ENCODE results near the gene DGKI. TPM values are rescaled to one million over a fixed set of nuclear protein-coding genes. Genes with fewer than 3 reads are reported as not detected.
A peak's percentile ranks its signal among the peaks of the same experiment; 100 is the strongest.

DGKI gene
- total RNA-seq, 4 donors from 2014 or later: 0.64 to 1.2 (median 1.00) TPM; not detected in 1

GRCh38 chr7:137402536-137403352 lies 444.0 kb downstream of the DGKI start:
- no peaks in the 10 kb centered on the region for H3K9me3 ChIP-seq
- H3K27ac ChIP-seq: no peak overlapping the region
- no peak overlapping the region for H3K4me3 ChIP-seq
- TF ChIP-seq EP300 (IDR thresholded peaks at IDR 0.05; ENCODE audit: low read depth): no peak
- no peak for TF ChIP-seq POLR2A (IDR thresholded peaks at IDR 0.05)
- no peak for TF ChIP-seq CTCF (IDR thresholded peaks at IDR 0.05)
- TF ChIP-seq POLR2AphosphoS5 (IDR thresholded peaks at IDR 0.05): no peak
- 44 to 53% methylated on average over 10 of the region's 10 CpGs for WGBS, 2 donors (ENCODE audit: low coverage in 1 of 2)
- in situ Hi-C loops (cut with MboI; ENCODE audit: low pct_ligation_motif_present in 1 of 4, low pct_unique_long_range_greater_than_20kb in 1 of 4, low sequenced_read_pairs in 3 of 4) (no loop called here), intact Hi-C loops (cut with DNase I; ENCODE audit: low total_unique reads) (no loop called here)
- H3K36me3 ChIP-seq: no peaks in the 10 kb centered on the region
- H3K27me3 ChIP-seq: no peaks in the 10 kb centered on the region
- H3K4me1 ChIP-seq: no peaks in the 10 kb centered on the region
- DNase-seq: no peak

- in situ Hi-C loops (cut with MboI; ENCODE audit: low pct_ligation_motif_present in 1 of 4, low pct_unique_long_range_greater_than_20kb in 1 of 4, low sequenced_read_pairs in 3 of 4) (no loop called here), intact Hi-C loops (cut with DNase I; ENCODE audit: low total_unique reads) (no loop called here)
- H3K27ac ChIP-seq: no peak overlapping the region
- H3K9me3 ChIP-seq: no peaks in the 10 kb centered on the region
- TF ChIP-seq POLR2A (IDR thresholded peaks at IDR 0.05): no peak
- H3K36me3 ChIP-seq: no peaks in the 10 kb centered on the region
- WGBS, 2 donors (ENCODE audit: low coverage in 1 of 2): 52 to 66% methylated on average over 3 to 7 of the region's 7 CpGs
- no peak for DNase-seq
- no peaks in the 10 kb centered on the region for H3K27me3 ChIP-seq
- H3K4me3 ChIP-seq: no peak overlapping the region
- no peaks in the 10 kb centered on the region for H3K4me1 ChIP-seq
Observed at GRCh38 chr7:137399827-137400823, 446.6 kb downstream of the DGKI start.

GRCh38 chr7:137396051-137396450 lies 450.7 kb downstream of the DGKI start:
- Histone ChIP-seq H3K27ac (no peak overlapping the region), H3K4me1 (no peaks in the 10 kb centered on the region), H3K36me3 (no peaks in the 10 kb centered on the region), H3K27me3 (no peaks in the 10 kb centered on the region), H3K4me3 (no peak overlapping the region), H3K9me3 (no peaks in the 10 kb centered on the region)
- in situ Hi-C loops (cut with MboI; ENCODE audit: low pct_ligation_motif_present in 1 of 4, low pct_unique_long_range_greater_than_20kb in 1 of 4, low sequenced_read_pairs in 3 of 4): no loop called here
- intact Hi-C loops (cut with DNase I; ENCODE audit: low total_unique reads): no loop called here
- TF ChIP-seq EP300 (IDR thresholded peaks at IDR 0.05; ENCODE audit: low read depth) (no peak), POLR2A (IDR thresholded peaks at IDR 0.05) (no peak), POLR2AphosphoS5 (IDR thresholded peaks at IDR 0.05) (no peak), CTCF (IDR thresholded peaks at IDR 0.05) (no peak)
- DNase-seq: no peak
- WGBS, 2 donors (ENCODE audit: low coverage in 1 of 2): 61 to 90% methylated on average over 4 of the region's 4 CpGs

GRCh38 chr7:137395420-137395819 lies 451.4 kb downstream of the DGKI start:
- Histone ChIP-seq H3K4me1 (no peaks in the 10 kb centered on the region), H3K27me3 (no peaks in the 10 kb centered on the region), H3K4me3 (no peak overlapping the region), H3K27ac (no peak overlapping the region), H3K36me3 (no peaks in the 10 kb centered on the region), H3K9me3 (no peaks in the 10 kb centered on the region)
- in situ Hi-C loops (cut with MboI; ENCODE audit: low pct_ligation_motif_present in 1 of 4, low pct_unique_long_range_greater_than_20kb in 1 of 4, low sequenced_read_pairs in 3 of 4): no loop called here
- TF ChIP-seq CTCF (IDR thresholded peaks at IDR 0.05) (no peak), EP300 (IDR thresholded peaks at IDR 0.05; ENCODE audit: low read depth) (no peak), POLR2AphosphoS5 (IDR thresholded peaks at IDR 0.05) (no peak), POLR2A (IDR thresholded peaks at IDR 0.05) (no peak)
- intact Hi-C loops (cut with DNase I; ENCODE audit: low total_unique reads): no loop called here
- WGBS, 2 donors (ENCODE audit: low coverage in 1 of 2): 83 to 84% methylated on average over 2 to 9 of the region's 9 CpGs
- peak; percentile 6 for DNase-seq
